ENCODE data around the gene RIN3. TPM values are rescaled to one million over a fixed set of nuclear protein-coding genes. Genes with fewer than 3 reads are reported as not detected.

RIN3 gene
- polyA plus RNA-seq, 1 donor: 15.6 TPM

GRCh38 chr14:92657457-92658142 is 144.0 kb downstream of the RIN3 start:
- 70% methylated on average over 2 of the region's 13 CpGs for whole genome bisulfite sequencing (ENCODE audit: insufficient coverage, low lambda C conversion rate)
- Histone ChIP-seq H3K4me3 (ENCODE audit: low read length) (no peak overlapping the region), H3K27me3 (ENCODE audit: control insufficient read depth, insufficient read depth, low read length) (no peaks in the 10 kb centered on the region), H3K4me1 (ENCODE audit: control insufficient read depth, insufficient read depth, low read length) (no peaks in the 10 kb centered on the region), H3K9me3 (ENCODE audit: control insufficient read depth, low read depth, low read length) (no peaks in the 10 kb centered on the region), H3K36me3 (ENCODE audit: control insufficient read depth, insufficient read depth, low read length) (peaks cover 47% of the 10 kb centered on the region), H3K27ac (ENCODE audit: low read length) (no peak overlapping the region)
- no peak for DNase-seq

- no peaks in the 10 kb centered on the region for H3K27me3 ChIP-seq (ENCODE audit: control insufficient read depth, insufficient read depth, low read length)
- no peak overlapping the region for H3K4me3 ChIP-seq (ENCODE audit: low read length)
- peaks cover 43% of the 10 kb centered on the region for H3K36me3 ChIP-seq (ENCODE audit: control insufficient read depth, insufficient read depth, low read length)
- DNase-seq: no peak
- H3K4me1 ChIP-seq (ENCODE audit: control insufficient read depth, insufficient read depth, low read length): no peaks in the 10 kb centered on the region
- no peak overlapping the region for H3K27ac ChIP-seq (ENCODE audit: low read length)
- 100% methylated on average over 1 of the region's 13 CpGs for WGBS (ENCODE audit: insufficient coverage, low lambda C conversion rate)
- H3K9me3 ChIP-seq (ENCODE audit: control insufficient read depth, low read depth, low read length): no peaks in the 10 kb centered on the region
These were observed 144.6 kb downstream of the RIN3 start for GRCh38 chr14:92658160-92658559.

- Histone ChIP-seq H3K4me1 (ENCODE audit: control insufficient read depth, insufficient read depth, low read length) (no peaks in the 10 kb centered on the region), H3K27ac (ENCODE audit: low read length) (no peak overlapping the region), H3K27me3 (ENCODE audit: control insufficient read depth, insufficient read depth, low read length) (no peaks in the 10 kb centered on the region), H3K9me3 (ENCODE audit: control insufficient read depth, low read depth, low read length) (no peaks in the 10 kb centered on the region), H3K36me3 (ENCODE audit: control insufficient read depth, insufficient read depth, low read length) (peaks cover 47% of the 10 kb centered on the region), H3K4me3 (ENCODE audit: low read length) (no peak overlapping the region)
- DNase-seq: no peak
These were observed 145.1 kb downstream of the RIN3 start for GRCh38 chr14:92658684-92659083.

- H3K9me3 ChIP-seq (ENCODE audit: control insufficient read depth, low read depth, low read length): no peaks in the 10 kb centered on the region
- H3K27me3 ChIP-seq (ENCODE audit: control insufficient read depth, insufficient read depth, low read length): no peaks in the 10 kb centered on the region
- DNase-seq: no peak
- no peaks in the 10 kb centered on the region for H3K4me1 ChIP-seq (ENCODE audit: control insufficient read depth, insufficient read depth, low read length)
- no peak overlapping the region for H3K27ac ChIP-seq (ENCODE audit: low read length)
- WGBS (ENCODE audit: insufficient coverage, low lambda C conversion rate): no CpG with 5 or more reads among the region's 11 CpGs
- H3K36me3 ChIP-seq (ENCODE audit: control insufficient read depth, insufficient read depth, low read length): peaks cover 45% of the 10 kb centered on the region
- no peak overlapping the region for H3K4me3 ChIP-seq (ENCODE audit: low read length)
These were observed 146.4 kb downstream of the RIN3 start for GRCh38 chr14:92659765-92660561.

- Histone ChIP-seq H3K27ac (ENCODE audit: low read length) (no peak overlapping the region), H3K4me1 (ENCODE audit: control insufficient read depth, insufficient read depth, low read length) (no peaks in the 10 kb centered on the region), H3K9me3 (ENCODE audit: control insufficient read depth, low read depth, low read length) (no peaks in the 10 kb centered on the region), H3K36me3 (ENCODE audit: control insufficient read depth, insufficient read depth, low read length) (peaks cover 44% of the 10 kb centered on the region), H3K27me3 (ENCODE audit: control insufficient read depth, insufficient read depth, low read length) (no peaks in the 10 kb centered on the region), H3K4me3 (ENCODE audit: low read length) (no peak overlapping the region)
- DNase-seq: no peak
- WGBS (ENCODE audit: insufficient coverage, low lambda C conversion rate): no CpG with 5 or more reads among the region's 3 CpGs
These were observed 147.0 kb downstream of the RIN3 start for GRCh38 chr14:92660571-92660970.

GRCh38 chr14:92663049-92663448 is 149.5 kb downstream of the RIN3 start:
- WGBS (ENCODE audit: insufficient coverage, low lambda C conversion rate): 100% methylated on average over 1 of the region's 7 CpGs
- Histone ChIP-seq H3K27me3 (ENCODE audit: control insufficient read depth, insufficient read depth, low read length) (no peaks in the 10 kb centered on the region), H3K4me1 (ENCODE audit: control insufficient read depth, insufficient read depth, low read length) (no peaks in the 10 kb centered on the region), H3K9me3 (ENCODE audit: control insufficient read depth, low read depth, low read length) (no peaks in the 10 kb centered on the region), H3K27ac (ENCODE audit: low read length) (no peak overlapping the region), H3K36me3 (ENCODE audit: control insufficient read depth, insufficient read depth, low read length) (peaks cover 43% of the 10 kb centered on the region), H3K4me3 (ENCODE audit: low read length) (no peak overlapping the region)
- no peak for DNase-seq

- Histone ChIP-seq H3K27ac (ENCODE audit: low read length) (no peak overlapping the region), H3K36me3 (ENCODE audit: control insufficient read depth, insufficient read depth, low read length) (peaks cover 25% of the 10 kb centered on the region), H3K9me3 (ENCODE audit: control insufficient read depth, low read depth, low read length) (no peaks in the 10 kb centered on the region), H3K4me1 (ENCODE audit: control insufficient read depth, insufficient read depth, low read length) (no peaks in the 10 kb centered on the region), H3K27me3 (ENCODE audit: control insufficient read depth, insufficient read depth, low read length) (no peaks in the 10 kb centered on the region), H3K4me3 (ENCODE audit: low read length) (no peak overlapping the region)
- no peak for DNase-seq
- no CpG with 5 or more reads among the region's 8 CpGs for WGBS (ENCODE audit: insufficient coverage, low lambda C conversion rate)
These were observed 152.1 kb downstream of the RIN3 start for GRCh38 chr14:92665661-92666110.

- H3K27me3 ChIP-seq (ENCODE audit: control insufficient read depth, insufficient read depth, low read length): no peaks in the 10 kb centered on the region
- no peaks in the 10 kb centered on the region for H3K9me3 ChIP-seq (ENCODE audit: control insufficient read depth, low read depth, low read length)
- DNase-seq: no peak
- peaks cover 20% of the 10 kb centered on the region for H3K36me3 ChIP-seq (ENCODE audit: control insufficient read depth, insufficient read depth, low read length)
- no peak overlapping the region for H3K4me3 ChIP-seq (ENCODE audit: low read length)
- no peaks in the 10 kb centered on the region for H3K4me1 ChIP-seq (ENCODE audit: control insufficient read depth, insufficient read depth, low read length)
- no peak overlapping the region for H3K27ac ChIP-seq (ENCODE audit: low read length)
- WGBS (ENCODE audit: insufficient coverage, low lambda C conversion rate): no CpG with 5 or more reads among the region's 9 CpGs
These were observed 152.7 kb downstream of the RIN3 start for GRCh38 chr14:92666251-92666650.

GRCh38 chr14:92668276-92668973 is 154.8 kb downstream of the RIN3 start:
- no peaks in the 10 kb centered on the region for H3K9me3 ChIP-seq (ENCODE audit: control insufficient read depth, low read depth, low read length)
- H3K27me3 ChIP-seq (ENCODE audit: control insufficient read depth, insufficient read depth, low read length): no peaks in the 10 kb centered on the region
- H3K27ac ChIP-seq (ENCODE audit: low read length): no peak overlapping the region
- peaks cover 9% of the 10 kb centered on the region for H3K36me3 ChIP-seq (ENCODE audit: control insufficient read depth, insufficient read depth, low read length)
- H3K4me3 ChIP-seq (ENCODE audit: low read length): no peak overlapping the region
- WGBS (ENCODE audit: insufficient coverage, low lambda C conversion rate): 90% methylated on average over 1 of the region's 4 CpGs
- DNase-seq: no peak
- no peaks in the 10 kb centered on the region for H3K4me1 ChIP-seq (ENCODE audit: control insufficient read depth, insufficient read depth, low read length)

GRCh38 chr14:92670160-92670559 is 156.6 kb downstream of the RIN3 start:
- Histone ChIP-seq H3K4me1 (ENCODE audit: control insufficient read depth, insufficient read depth, low read length) (no peaks in the 10 kb centered on the region), H3K27ac (ENCODE audit: low read length) (no peak overlapping the region), H3K4me3 (ENCODE audit: low read length) (no peak overlapping the region), H3K9me3 (ENCODE audit: control insufficient read depth, low read depth, low read length) (no peaks in the 10 kb centered on the region), H3K27me3 (ENCODE audit: control insufficient read depth, insufficient read depth, low read length) (no peaks in the 10 kb centered on the region), H3K36me3 (ENCODE audit: control insufficient read depth, insufficient read depth, low read length) (peaks cover 12% of the 10 kb centered on the region)
- no CpG with 5 or more reads among the region's 4 CpGs for WGBS (ENCODE audit: insufficient coverage, low lambda C conversion rate)
- no peak for DNase-seq
